ENCODE results near the gene MT1E.

MT1E gene

DNA sequence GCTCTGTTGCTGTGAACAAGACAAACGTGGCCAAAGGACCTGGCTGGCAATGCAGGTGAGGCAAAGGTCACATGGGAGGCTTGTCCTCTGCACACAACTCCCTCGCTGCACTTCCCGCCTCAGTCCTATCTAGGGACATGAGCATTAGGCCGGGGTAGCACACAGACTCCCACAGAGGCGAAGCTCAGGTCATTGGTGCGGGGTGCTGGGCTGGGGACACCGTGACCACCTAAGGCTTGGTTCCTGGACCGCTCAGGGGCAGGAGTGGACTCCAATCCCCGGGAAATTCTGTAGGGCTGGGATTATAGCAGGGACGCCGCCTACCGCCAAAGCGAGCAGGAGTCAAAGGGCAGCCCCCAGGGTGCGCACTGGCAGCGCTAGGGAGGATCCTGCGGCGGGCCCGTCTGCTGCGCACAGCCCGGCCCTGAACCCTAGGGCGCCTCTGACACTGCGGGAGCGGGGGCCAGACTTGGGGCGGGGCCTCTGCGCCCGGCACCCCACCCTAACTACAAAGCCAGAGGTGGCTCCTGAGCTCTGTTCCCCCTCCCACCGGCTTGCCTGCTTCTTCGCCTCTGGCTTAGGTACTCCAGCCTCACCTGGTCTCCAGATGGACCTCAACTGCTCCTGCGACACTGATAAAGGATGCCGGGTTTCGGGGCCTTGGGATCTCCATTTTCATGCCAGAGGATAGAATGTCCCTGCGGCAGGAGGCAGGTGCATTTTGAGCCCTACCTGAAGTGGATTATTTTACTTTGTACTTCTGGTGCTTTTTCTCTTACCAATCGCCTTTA is 22.3 kb downstream of the MT1E start:
- Histone ChIP-seq H3K27me3 (ENCODE audit: insufficient read depth, poor library complexity, severe bottlenecking) (no peaks in the 10 kb centered on the region), H3K4me1 (ENCODE audit: insufficient read depth, poor library complexity, severe bottlenecking) (peaks cover 14% of the 10 kb centered on the region), H3K9me3 (ENCODE audit: severe bottlenecking) (no peaks in the 10 kb centered on the region), H3K36me3 (ENCODE audit: low read depth) (no peaks in the 10 kb centered on the region), H3K27ac (ENCODE audit: poor library complexity, severe bottlenecking) (no peak overlapping the region), H3K4me3 (ENCODE audit: severe bottlenecking) (no peak overlapping the region)
- ATAC-seq (ENCODE audit: low read depth) (no peak), DNase-seq (ENCODE audit: low spot score) (no peak)
- TF ChIP-seq, protein P1, sequence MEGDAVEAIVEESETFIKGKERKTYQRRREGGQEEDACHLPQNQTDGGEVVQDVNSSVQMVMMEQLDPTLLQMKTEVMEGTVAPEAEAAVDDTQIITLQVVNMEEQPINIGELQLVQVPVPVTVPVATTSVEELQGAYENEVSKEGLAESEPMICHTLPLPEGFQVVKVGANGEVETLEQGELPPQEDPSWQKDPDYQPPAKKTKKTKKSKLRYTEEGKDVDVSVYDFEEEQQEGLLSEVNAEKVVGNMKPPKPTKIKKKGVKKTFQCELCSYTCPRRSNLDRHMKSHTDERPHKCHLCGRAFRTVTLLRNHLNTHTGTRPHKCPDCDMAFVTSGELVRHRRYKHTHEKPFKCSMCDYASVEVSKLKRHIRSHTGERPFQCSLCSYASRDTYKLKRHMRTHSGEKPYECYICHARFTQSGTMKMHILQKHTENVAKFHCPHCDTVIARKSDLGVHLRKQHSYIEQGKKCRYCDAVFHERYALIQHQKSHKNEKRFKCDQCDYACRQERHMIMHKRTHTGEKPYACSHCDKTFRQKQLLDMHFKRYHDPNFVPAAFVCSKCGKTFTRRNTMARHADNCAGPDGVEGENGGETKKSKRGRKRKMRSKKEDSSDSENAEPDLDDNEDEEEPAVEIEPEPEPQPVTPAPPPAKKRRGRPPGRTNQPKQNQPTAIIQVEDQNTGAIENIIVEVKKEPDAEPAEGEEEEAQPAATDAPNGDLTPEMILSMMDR (IDR thresholded peaks at IDR 0.05; ENCODE audit: poor library complexity, severe bottlenecking): no peak

DNA sequence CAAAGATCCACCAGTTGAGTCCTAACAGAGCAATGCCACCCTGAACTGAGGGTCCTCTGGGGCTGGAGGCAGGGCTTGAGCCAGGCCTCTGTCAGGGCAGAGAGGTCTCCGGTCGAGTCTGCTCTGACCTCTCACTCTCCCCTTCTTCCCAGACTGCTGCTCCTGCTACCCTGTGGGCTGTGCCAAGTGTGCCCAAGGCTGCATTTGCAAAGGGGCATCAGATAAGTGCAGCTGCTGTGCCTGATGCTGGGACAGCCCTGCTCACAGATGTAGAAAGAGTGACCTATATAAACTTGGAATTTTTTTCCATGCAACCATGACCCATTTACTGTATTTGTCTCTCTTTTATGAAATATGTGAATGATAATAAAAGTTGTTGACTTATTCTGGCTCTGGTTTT is 23.7 kb downstream of the MT1E start:
- TF ChIP-seq, protein P1 (IDR thresholded peaks at IDR 0.05; ENCODE audit: poor library complexity, severe bottlenecking): no peak
- Histone ChIP-seq H3K9me3 (ENCODE audit: severe bottlenecking) (no peaks in the 10 kb centered on the region), H3K36me3 (ENCODE audit: low read depth) (no peaks in the 10 kb centered on the region), H3K27me3 (ENCODE audit: insufficient read depth, poor library complexity, severe bottlenecking) (no peaks in the 10 kb centered on the region), H3K27ac (ENCODE audit: poor library complexity, severe bottlenecking) (peak overlapping the region; percentile 37), H3K4me3 (ENCODE audit: severe bottlenecking) (no peak overlapping the region), H3K4me1 (ENCODE audit: insufficient read depth, poor library complexity, severe bottlenecking) (peaks cover 14% of the 10 kb centered on the region)
- DNase-seq (ENCODE audit: low spot score) (no peak), ATAC-seq (ENCODE audit: low read depth) (peak; percentile 7; the same call in 1 of the 3 replicates)

DNA sequence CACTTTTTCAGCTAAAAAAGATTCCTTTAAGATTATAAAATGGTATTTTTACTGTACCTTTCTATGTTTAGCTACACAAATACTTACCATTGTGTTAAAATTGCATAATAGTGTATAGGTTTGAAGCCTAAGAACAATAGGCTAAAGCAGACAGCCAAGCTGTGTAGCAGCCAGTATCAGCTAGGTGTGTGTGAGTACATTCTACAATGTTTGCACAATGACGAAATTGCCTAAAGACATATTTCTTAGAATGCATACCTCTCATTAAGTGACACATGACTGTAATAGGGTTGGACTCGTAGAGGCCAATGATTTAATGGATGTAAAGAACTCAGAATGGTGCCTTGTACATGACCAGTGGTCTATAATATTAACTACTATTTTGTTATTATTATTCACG is 24.2 kb downstream of the MT1E start:
- no peaks in the 10 kb centered on the region for H3K9me3 ChIP-seq (ENCODE audit: severe bottlenecking)
- H3K27ac ChIP-seq (ENCODE audit: poor library complexity, severe bottlenecking): peak overlapping the region; percentile 37
- DNase-seq (ENCODE audit: low spot score) (no peak), ATAC-seq (ENCODE audit: low read depth) (peak; percentile 96)
- H3K36me3 ChIP-seq (ENCODE audit: low read depth): no peaks in the 10 kb centered on the region
- H3K27me3 ChIP-seq (ENCODE audit: insufficient read depth, poor library complexity, severe bottlenecking): no peaks in the 10 kb centered on the region
- H3K4me1 ChIP-seq (ENCODE audit: insufficient read depth, poor library complexity, severe bottlenecking): peaks cover 14% of the 10 kb centered on the region
- TF ChIP-seq, protein P1 (IDR thresholded peaks at IDR 0.05; ENCODE audit: poor library complexity, severe bottlenecking): no peak
- H3K4me3 ChIP-seq (ENCODE audit: severe bottlenecking): no peak overlapping the region

DNA sequence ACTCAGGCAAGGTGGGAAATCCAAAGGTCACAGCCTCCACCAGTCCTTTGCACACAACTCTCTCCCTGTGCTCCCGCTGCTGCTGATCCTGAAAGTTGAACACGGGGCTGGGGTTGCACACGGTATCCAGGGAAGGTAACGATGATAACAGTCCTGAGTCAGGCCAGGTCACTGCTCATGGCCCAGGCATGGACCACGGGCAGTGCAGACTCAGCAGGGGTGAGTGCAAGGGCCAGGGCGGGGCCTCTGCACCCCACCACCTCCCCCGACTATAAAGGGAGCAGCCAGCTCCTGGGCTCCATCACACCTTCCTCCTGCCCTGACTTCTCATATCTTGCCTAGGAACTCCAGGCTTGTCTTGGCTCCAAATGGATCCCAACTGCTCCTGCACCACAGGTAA is 26.0 kb downstream of the MT1E start, which contains the start of gene MT1B:
Gene MT1B, plus strand, starts transcription at position 301 of the 400 bp plus-strand sequence. Its CDS starts 68 bp downstream, at position 369.
- TF ChIP-seq, protein P1 (IDR thresholded peaks at IDR 0.05; ENCODE audit: poor library complexity, severe bottlenecking): no peak
- Histone ChIP-seq H3K27ac (ENCODE audit: poor library complexity, severe bottlenecking) (no peak within 1 kb of the TSS), H3K4me3 (ENCODE audit: severe bottlenecking) (no peak within 1 kb of the TSS), H3K27me3 (ENCODE audit: insufficient read depth, poor library complexity, severe bottlenecking) (no peaks in the 10 kb centered on the region), H3K9me3 (ENCODE audit: severe bottlenecking) (no peaks in the 10 kb centered on the region), H3K4me1 (ENCODE audit: insufficient read depth, poor library complexity, severe bottlenecking) (peaks cover 14% of the 10 kb centered on the region), H3K36me3 (ENCODE audit: low read depth) (no peaks in the 10 kb centered on the region)
- ATAC-seq (ENCODE audit: low read depth) (no peak), DNase-seq (ENCODE audit: low spot score) (no peak)

DNA sequence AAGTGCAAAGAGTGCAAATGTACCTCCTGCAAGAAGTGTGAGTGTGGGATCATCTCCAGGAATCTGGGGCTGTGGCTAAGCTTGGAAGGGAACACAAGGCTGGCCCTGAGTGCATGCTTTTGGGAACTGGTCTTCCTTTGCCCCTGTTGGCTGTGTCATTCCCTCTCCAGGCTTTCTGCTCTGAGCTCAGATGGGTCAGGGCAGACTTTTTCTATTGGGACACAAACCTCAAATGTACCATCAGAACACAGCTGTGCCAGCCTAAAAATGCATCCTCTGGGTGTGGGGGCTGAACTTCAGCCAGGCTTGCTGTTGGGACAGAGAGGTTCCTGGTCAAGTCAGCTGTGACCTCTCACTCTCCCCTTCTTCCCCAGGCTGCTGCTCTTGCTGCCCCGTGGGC is 27.0 kb downstream of the MT1E start:
- no peak for ATAC-seq (ENCODE audit: low read depth)

More for the DNA sequence above, 27.0 kb downstream of the MT1E start:
- Histone ChIP-seq H3K4me3 (ENCODE audit: severe bottlenecking) (no peak overlapping the region), H3K4me1 (ENCODE audit: insufficient read depth, poor library complexity, severe bottlenecking) (peaks cover 18% of the 10 kb centered on the region), H3K27ac (ENCODE audit: poor library complexity, severe bottlenecking) (no peak overlapping the region), H3K9me3 (ENCODE audit: severe bottlenecking) (no peaks in the 10 kb centered on the region), H3K27me3 (ENCODE audit: insufficient read depth, poor library complexity, severe bottlenecking) (no peaks in the 10 kb centered on the region), H3K36me3 (ENCODE audit: low read depth) (no peaks in the 10 kb centered on the region)
- TF ChIP-seq, protein P1 (IDR thresholded peaks at IDR 0.05; ENCODE audit: poor library complexity, severe bottlenecking): no peak
- no peak for DNase-seq (ENCODE audit: low spot score)

Measured in RWPE2 (cell line).